ENCODE measurements around the gene CAMTA1. TPM values are rescaled to one million over a fixed set of nuclear protein-coding genes. Genes with fewer than 3 reads are reported as not detected.
A peak's percentile ranks its signal among the peaks of the same experiment; 100 is the strongest.

The CAMTA1 gene
- total and polyA plus RNA-seq, 8 donors: 42.8 to 213 (median 118) TPM

GRCh38 chr1:6961905-6962477, 176.7 kb downstream of the CAMTA1 start:
- Histone ChIP-seq H3K4me3 (peak overlapping the region; percentile 7 to 32 (median 12)), H3K9me3 (no peaks in the 10 kb centered on the region), H3K27me3 (peaks cover 0 to 80% (median 43%) of the 10 kb centered on the region in 3 donors), H3K27ac (no peak overlapping the region), H3K36me3 (no peaks in the 10 kb centered on the region), H3K4me1 (peaks cover 4 to 29% (median 21%) of the 10 kb centered on the region in 4 donors)
- intact Hi-C loops (cut with DNase I; ENCODE audit: low total_unique reads): no loop called here
- DNase-seq: no peak
- no peak for TF ChIP-seq EP300 (IDR thresholded peaks at IDR 0.05)
- TF ChIP-seq POLR2AphosphoS5 (IDR thresholded peaks at IDR 0.05): no peak
- TF ChIP-seq POLR2A (IDR thresholded peaks at IDR 0.05): no peak
- TF ChIP-seq, protein P1, sequence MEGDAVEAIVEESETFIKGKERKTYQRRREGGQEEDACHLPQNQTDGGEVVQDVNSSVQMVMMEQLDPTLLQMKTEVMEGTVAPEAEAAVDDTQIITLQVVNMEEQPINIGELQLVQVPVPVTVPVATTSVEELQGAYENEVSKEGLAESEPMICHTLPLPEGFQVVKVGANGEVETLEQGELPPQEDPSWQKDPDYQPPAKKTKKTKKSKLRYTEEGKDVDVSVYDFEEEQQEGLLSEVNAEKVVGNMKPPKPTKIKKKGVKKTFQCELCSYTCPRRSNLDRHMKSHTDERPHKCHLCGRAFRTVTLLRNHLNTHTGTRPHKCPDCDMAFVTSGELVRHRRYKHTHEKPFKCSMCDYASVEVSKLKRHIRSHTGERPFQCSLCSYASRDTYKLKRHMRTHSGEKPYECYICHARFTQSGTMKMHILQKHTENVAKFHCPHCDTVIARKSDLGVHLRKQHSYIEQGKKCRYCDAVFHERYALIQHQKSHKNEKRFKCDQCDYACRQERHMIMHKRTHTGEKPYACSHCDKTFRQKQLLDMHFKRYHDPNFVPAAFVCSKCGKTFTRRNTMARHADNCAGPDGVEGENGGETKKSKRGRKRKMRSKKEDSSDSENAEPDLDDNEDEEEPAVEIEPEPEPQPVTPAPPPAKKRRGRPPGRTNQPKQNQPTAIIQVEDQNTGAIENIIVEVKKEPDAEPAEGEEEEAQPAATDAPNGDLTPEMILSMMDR (IDR thresholded peaks at IDR 0.05): no peak
- 10 to 22% (median 13%) methylated on average over 21 to 31 of the region's 31 CpGs for WGBS, 5 donors

- Histone ChIP-seq H3K27me3 (peaks cover 0 to 80% (median 47%) of the 10 kb centered on the region in 3 donors), H3K4me3 (peak overlapping the region; percentile 7 to 32 (median 12)), H3K36me3 (no peaks in the 10 kb centered on the region), H3K27ac (no peak overlapping the region), H3K4me1 (peaks cover 4 to 29% (median 21%) of the 10 kb centered on the region in 4 donors), H3K9me3 (no peaks in the 10 kb centered on the region)
- intact Hi-C loops (cut with DNase I; ENCODE audit: low total_unique reads): no loop called here
- WGBS, 5 donors: 2 to 6% (median 4%) methylated on average over 13 to 14 of the region's 14 CpGs
- no peak for TF ChIP-seq POLR2AphosphoS5 (IDR thresholded peaks at IDR 0.05)
- TF ChIP-seq, protein P1 (IDR thresholded peaks at IDR 0.05): no peak
- TF ChIP-seq EP300 (IDR thresholded peaks at IDR 0.05): no peak
- no peak for TF ChIP-seq POLR2A (IDR thresholded peaks at IDR 0.05)
- peak; percentile 31 to 68 for DNase-seq
Observed at GRCh38 chr1:6962478-6962995, 177.3 kb downstream of the CAMTA1 start.

DNA sequence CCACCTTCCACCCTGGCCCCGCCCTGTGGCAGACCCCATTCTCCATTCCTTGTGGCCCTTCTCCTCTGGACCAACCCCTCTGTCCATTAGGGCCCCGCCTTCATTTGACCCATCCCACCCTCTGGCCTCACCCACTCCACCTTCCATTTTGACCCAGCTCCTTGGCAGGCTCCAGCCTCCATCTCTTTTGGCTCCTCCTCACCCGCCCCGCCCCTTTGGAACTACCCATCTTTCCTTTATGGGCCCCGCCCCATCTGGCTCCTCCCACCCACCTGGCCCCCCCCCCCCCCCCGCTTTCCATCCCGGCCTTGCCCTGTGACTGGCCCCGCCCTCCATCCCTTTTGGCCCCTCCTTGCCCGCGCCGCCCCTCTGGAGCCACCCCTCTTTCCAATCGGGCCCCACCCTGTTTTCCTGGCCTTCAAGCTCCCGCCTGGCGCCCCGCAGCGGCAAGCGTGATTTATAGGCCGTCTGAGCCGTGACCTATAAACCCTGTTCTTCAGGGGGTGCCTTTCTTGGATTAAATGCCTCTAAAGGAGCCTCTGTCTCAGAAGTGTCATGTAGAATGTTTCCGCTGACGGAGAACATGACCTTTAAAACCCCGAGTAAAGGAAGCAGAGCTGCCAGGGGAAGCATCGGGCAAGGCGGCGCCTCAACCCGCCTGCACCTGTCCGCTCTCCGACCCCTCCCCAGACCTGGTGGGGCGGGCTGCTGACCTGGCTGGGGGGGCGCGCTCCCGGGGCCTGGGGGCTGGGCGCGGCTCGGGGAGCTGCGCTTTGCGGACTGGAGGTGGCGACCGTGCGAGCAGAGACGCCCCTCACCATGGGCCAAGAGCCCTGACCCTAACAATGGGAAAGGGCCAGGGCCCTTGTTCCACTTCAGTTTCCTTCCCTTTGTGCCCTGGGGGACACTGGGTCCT, 178.0 kb downstream of the CAMTA1 start:
- Histone ChIP-seq H3K27ac (no peak overlapping the region), H3K4me1 (peaks cover 4 to 29% (median 21%) of the 10 kb centered on the region in 4 donors), H3K4me3 (peak overlapping the region in 2 of 4 donors; percentile 9 to 32), H3K9me3 (no peaks in the 10 kb centered on the region), H3K36me3 (no peaks in the 10 kb centered on the region), H3K27me3 (peaks cover 0 to 80% (median 51%) of the 10 kb centered on the region in 3 donors)
- peak; percentile 39 to 73 for DNase-seq
- TF ChIP-seq POLR2AphosphoS5 (IDR thresholded peaks at IDR 0.05): no peak
- no peak for TF ChIP-seq POLR2A (IDR thresholded peaks at IDR 0.05)
- no peak for TF ChIP-seq EP300 (IDR thresholded peaks at IDR 0.05)
- TF ChIP-seq, protein P1 (IDR thresholded peaks at IDR 0.05): no peak
- 3 to 21% (median 9%) methylated on average over 24 to 41 of the region's 41 CpGs for WGBS, 5 donors
- intact Hi-C loops (cut with DNase I; ENCODE audit: low total_unique reads): no loop called here

- H3K9me3 ChIP-seq: no peaks in the 10 kb centered on the region
- no peak overlapping the region for H3K4me3 ChIP-seq
- H3K27me3 ChIP-seq: peaks cover 0 to 83% (median 55%) of the 10 kb centered on the region in 3 donors
- DNase-seq: no peak
- intact Hi-C loops (cut with DNase I; ENCODE audit: low total_unique reads): no loop called here
- H3K27ac ChIP-seq: no peak overlapping the region
- no peak for TF ChIP-seq EP300 (IDR thresholded peaks at IDR 0.05)
- TF ChIP-seq POLR2AphosphoS5 (IDR thresholded peaks at IDR 0.05): no peak
- WGBS, 5 donors: 70 to 86% (median 77%) methylated on average over 2 to 5 of the region's 5 CpGs
- peaks cover 4 to 29% (median 21%) of the 10 kb centered on the region in 4 donors for H3K4me1 ChIP-seq
- no peaks in the 10 kb centered on the region for H3K36me3 ChIP-seq
Observed at GRCh38 chr1:6963912-6964307, 178.7 kb downstream of the CAMTA1 start.

Measured in stomach (tissue), 9 donors.